Mucosa of descending colon (tissue), 3 donors: ENCODE results near the gene AKAP8. TPM values are rescaled to one million over a fixed set of nuclear protein-coding genes. Genes with fewer than 3 reads are reported as not detected.

Source experiments
- ATAC-seq: fragments of 200-7000 bp; cut with Tn5 transposase; one replicate; pipeline ENCODE4 v1.9.1; 2020; ENCODE audit warnings: mild to moderate bottlenecking, moderate library complexity
- DNase-seq, 3 donors: peaks; one replicate each; pipeline ENCODE4 v3.0.0-alpha.2; 2020
- H3K36me3 ChIP-seq: fragments of 200-600 bp; one replicate; pipeline ENCODE4 v1.8.0; 2021; ENCODE audit warnings: low read depth, mild to moderate bottlenecking
- H3K4me1 ChIP-seq: fragments of 200-600 bp; one replicate; pipeline ENCODE4 v1.8.0; 2021; ENCODE audit warnings: low read depth, mild to moderate bottlenecking
- H3K4me3 ChIP-seq: fragments of 200-600 bp; one replicate; pipeline ENCODE4 v1.8.0; 2021; ENCODE audit warnings: mild to moderate bottlenecking
- H3K9me3 ChIP-seq: fragments of 200-600 bp; one replicate; pipeline ENCODE4 v1.8.0; 2021; ENCODE audit warnings: mild to moderate bottlenecking
- intact Hi-C, 2 donors: fragments of 100-400 bp; cut with DNase I in 1 of 2; cut with micrococcal nuclease in 1 of 2; formaldehyde crosslinking; loops; one replicate each; pipeline versions ENCODE4 v1.11.0 to v1.11.1; 2022; cut with DNase I, micrococcal nuclease
- total RNA-seq, 3 donors: library from RNA; stranded (reverse); fragmentation: NEBNext Ultra II Directional in 2 of 3; extraction: Animal tissue kit (Norgen Biotek cat#: 25700) in 2 of 3; gene quantifications; one replicate each; pipeline versions ENCODE4 v1.2.1 to v1.2.4, GENCODE V29; 2021 to 2023
- TF ChIP-seq, protein P1 (sequence below): fragments of 200-600 bp; IDR thresholded peaks from one replicate; pipeline ENCODE4 v1.8.0; 2022; ENCODE audit warnings: antibody characterized with exemption, mild to moderate bottlenecking
- donor health status: DM: no; HTN: no; CAD: no; lungs with moderate emphysema.
- donor health status: DM: no; HTN: no; CAD: no.
- donor health status: DM: no; HTN: yes; CAD: no.

Gene AKAP8
- total RNA-seq, 3 donors from 2014 or later = 37.8 to 50.0 (median 41.3) TPM

GRCh38 chr19:15424692-15425272, 45.2 kb upstream of the AKAP8 start:
- ATAC-seq = no peak
- TF ChIP-seq, protein P1, sequence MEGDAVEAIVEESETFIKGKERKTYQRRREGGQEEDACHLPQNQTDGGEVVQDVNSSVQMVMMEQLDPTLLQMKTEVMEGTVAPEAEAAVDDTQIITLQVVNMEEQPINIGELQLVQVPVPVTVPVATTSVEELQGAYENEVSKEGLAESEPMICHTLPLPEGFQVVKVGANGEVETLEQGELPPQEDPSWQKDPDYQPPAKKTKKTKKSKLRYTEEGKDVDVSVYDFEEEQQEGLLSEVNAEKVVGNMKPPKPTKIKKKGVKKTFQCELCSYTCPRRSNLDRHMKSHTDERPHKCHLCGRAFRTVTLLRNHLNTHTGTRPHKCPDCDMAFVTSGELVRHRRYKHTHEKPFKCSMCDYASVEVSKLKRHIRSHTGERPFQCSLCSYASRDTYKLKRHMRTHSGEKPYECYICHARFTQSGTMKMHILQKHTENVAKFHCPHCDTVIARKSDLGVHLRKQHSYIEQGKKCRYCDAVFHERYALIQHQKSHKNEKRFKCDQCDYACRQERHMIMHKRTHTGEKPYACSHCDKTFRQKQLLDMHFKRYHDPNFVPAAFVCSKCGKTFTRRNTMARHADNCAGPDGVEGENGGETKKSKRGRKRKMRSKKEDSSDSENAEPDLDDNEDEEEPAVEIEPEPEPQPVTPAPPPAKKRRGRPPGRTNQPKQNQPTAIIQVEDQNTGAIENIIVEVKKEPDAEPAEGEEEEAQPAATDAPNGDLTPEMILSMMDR = no peak
- H3K4me1 ChIP-seq = no peaks in the 10 kb centered on the region
- intact Hi-C loops = no loop called here
- H3K9me3 ChIP-seq = peaks cover 3% of the 10 kb centered on the region
- no peaks in the 10 kb centered on the region for H3K36me3 ChIP-seq
- H3K4me3 ChIP-seq = no peak overlapping the region
- no peak for DNase-seq

- TF ChIP-seq, protein P1 = no peak
- intact Hi-C loops = no loop called here
- no peak for ATAC-seq
- Histone ChIP-seq H3K36me3 (no peaks in the 10 kb centered on the region), H3K4me3 (no peak overlapping the region), H3K9me3 (peaks cover 3% of the 10 kb centered on the region), H3K4me1 (peaks cover 4% of the 10 kb centered on the region)
- no peak for DNase-seq
Measured at GRCh38 chr19:15424121-15424520, 44.5 kb upstream of the AKAP8 start.

GRCh38 chr19:15423130-15423529, 43.5 kb upstream of the AKAP8 start:
- DNase-seq = no peak
- TF ChIP-seq, protein P1 = no peak
- Histone ChIP-seq H3K4me3 (no peak overlapping the region), H3K4me1 (peaks cover 4% of the 10 kb centered on the region), H3K9me3 (peaks cover 3% of the 10 kb centered on the region), H3K36me3 (no peaks in the 10 kb centered on the region)
- no peak for ATAC-seq
- intact Hi-C loops = no loop called here

DNA sequence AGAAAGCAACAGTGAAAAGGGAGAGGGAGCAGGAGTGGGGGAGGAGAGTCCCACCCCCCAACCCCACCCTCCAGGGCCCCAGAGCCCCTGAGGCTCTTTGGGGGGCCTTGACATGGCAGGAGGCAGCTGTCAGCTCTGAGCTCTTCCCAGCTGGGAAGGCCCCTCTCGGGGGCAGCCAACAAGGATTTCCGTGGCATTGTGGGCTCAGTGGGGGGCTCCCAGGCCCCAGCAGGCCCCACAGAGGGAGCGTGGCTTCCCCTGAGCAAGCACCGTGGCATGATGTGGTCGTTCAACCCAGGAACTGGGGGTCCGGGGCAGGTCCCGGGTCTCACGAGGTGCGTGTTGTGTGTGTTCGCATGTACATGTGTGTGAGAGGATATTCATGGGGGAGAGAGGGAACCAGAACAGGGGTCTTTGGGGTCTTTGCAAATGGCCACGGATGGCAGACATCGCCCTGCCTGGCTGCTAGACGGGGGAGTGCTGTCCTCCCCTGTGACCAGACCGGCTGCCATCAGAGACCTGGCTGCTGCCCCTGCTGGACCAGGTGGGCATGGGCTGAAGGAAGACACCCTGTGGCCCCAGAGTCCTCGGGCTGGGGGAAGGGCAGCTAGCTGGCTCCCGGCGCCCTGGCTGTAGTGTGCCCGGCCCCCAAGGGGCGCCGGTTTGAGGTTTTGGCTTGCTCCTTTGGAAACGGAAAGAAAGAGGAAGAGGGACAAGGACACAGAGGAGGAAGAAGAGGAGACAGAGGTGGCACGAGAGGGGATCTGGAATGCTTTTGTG, 42.9 kb upstream of the AKAP8 start:
- ATAC-seq (no peak), DNase-seq (no peak)
- no peak overlapping the region for H3K4me3 ChIP-seq
- H3K4me1 ChIP-seq = peaks cover 7% of the 10 kb centered on the region
- H3K9me3 ChIP-seq = peaks cover 3% of the 10 kb centered on the region
- TF ChIP-seq, protein P1 = no peak
- H3K36me3 ChIP-seq = no peaks in the 10 kb centered on the region
- intact Hi-C loops = no loop called here

GRCh38 chr19:15421721-15422260, 42.2 kb upstream of the AKAP8 start:
- no peak for DNase-seq
- no peak overlapping the region for H3K4me3 ChIP-seq
- intact Hi-C loops = no loop called here
- H3K9me3 ChIP-seq = peaks cover 3% of the 10 kb centered on the region
- no peaks in the 10 kb centered on the region for H3K36me3 ChIP-seq
- ATAC-seq = no peak
- H3K4me1 ChIP-seq = peaks cover 14% of the 10 kb centered on the region
- TF ChIP-seq, protein P1 = no peak
